ENCODE data around the gene SMARCC1.

The SMARCC1 gene

GRCh38 chr3:47636921-47637320, 144.8 kb downstream of the SMARCC1 start:
- H3K4me3 ChIP-seq (ENCODE audit: low read depth, low read length) = no peak overlapping the region

GRCh38 chr3:47636225-47636624, 145.5 kb downstream of the SMARCC1 start:
- no peak overlapping the region for H3K4me3 ChIP-seq (ENCODE audit: low read depth, low read length)

GRCh38 chr3:47635536-47635935, 146.2 kb downstream of the SMARCC1 start:
- H3K4me3 ChIP-seq (ENCODE audit: low read depth, low read length) = no peak overlapping the region

- H3K4me3 ChIP-seq (ENCODE audit: low read depth, low read length) = no peak overlapping the region
These were observed 146.7 kb downstream of the SMARCC1 start for GRCh38 chr3:47634996-47635395.

GRCh38 chr3:47630810-47631209, 150.9 kb downstream of the SMARCC1 start:
- no peak overlapping the region for H3K4me3 ChIP-seq (ENCODE audit: low read depth, low read length)

- H3K4me3 ChIP-seq (ENCODE audit: low read depth, low read length) = no peak overlapping the region
These were observed 151.9 kb downstream of the SMARCC1 start for GRCh38 chr3:47629770-47630169.

- H3K4me3 ChIP-seq (ENCODE audit: low read depth, low read length) = no peak overlapping the region
These were observed 153.3 kb downstream of the SMARCC1 start for GRCh38 chr3:47628426-47628825.

- H3K4me3 ChIP-seq (ENCODE audit: low read depth, low read length) = no peak overlapping the region
These were observed 158.8 kb downstream of the SMARCC1 start for GRCh38 chr3:47622671-47623461.

GRCh38 chr3:47617086-47618010, 164.3 kb downstream of the SMARCC1 start:
- no peak overlapping the region for H3K4me3 ChIP-seq (ENCODE audit: low read depth, low read length)

- H3K4me3 ChIP-seq (ENCODE audit: low read depth, low read length) = no peak overlapping the region
These were observed 166.9 kb downstream of the SMARCC1 start for GRCh38 chr3:47614788-47615187.

- no peak overlapping the region for H3K4me3 ChIP-seq (ENCODE audit: low read depth, low read length)
These were observed 168.0 kb downstream of the SMARCC1 start for GRCh38 chr3:47613722-47614121.

- H3K4me3 ChIP-seq (ENCODE audit: low read depth, low read length) = no peak overlapping the region
These were observed 168.8 kb downstream of the SMARCC1 start for GRCh38 chr3:47612879-47613278.

GRCh38 chr3:47612178-47612577, 169.5 kb downstream of the SMARCC1 start:
- H3K4me3 ChIP-seq (ENCODE audit: low read depth, low read length) = no peak overlapping the region

GRCh38 chr3:47611576-47611975, 170.1 kb downstream of the SMARCC1 start:
- no peak overlapping the region for H3K4me3 ChIP-seq (ENCODE audit: low read depth, low read length)

GRCh38 chr3:47610583-47610982, 171.1 kb downstream of the SMARCC1 start:
- H3K4me3 ChIP-seq (ENCODE audit: low read depth, low read length) = no peak overlapping the region

GRCh38 chr3:47607335-47607734, 174.4 kb downstream of the SMARCC1 start:
- no peak overlapping the region for H3K4me3 ChIP-seq (ENCODE audit: low read depth, low read length)

- H3K4me3 ChIP-seq (ENCODE audit: low read depth, low read length) = no peak overlapping the region
These were observed 175.5 kb downstream of the SMARCC1 start for GRCh38 chr3:47606165-47606564.

- H3K4me3 ChIP-seq (ENCODE audit: low read depth, low read length) = no peak overlapping the region
These were observed 176.0 kb downstream of the SMARCC1 start for GRCh38 chr3:47605652-47606051.

GRCh38 chr3:47604145-47604544, 177.5 kb downstream of the SMARCC1 start:
- no peak overlapping the region for H3K4me3 ChIP-seq (ENCODE audit: low read depth, low read length)

- H3K4me3 ChIP-seq (ENCODE audit: low read depth, low read length) = no peak overlapping the region
These were observed 178.4 kb downstream of the SMARCC1 start for GRCh38 chr3:47603332-47603731.

GRCh38 chr3:47601281-47601680, 180.4 kb downstream of the SMARCC1 start:
- H3K4me3 ChIP-seq (ENCODE audit: low read depth, low read length) = no peak overlapping the region

- H3K4me3 ChIP-seq (ENCODE audit: low read depth, low read length) = no peak overlapping the region
These were observed 186.9 kb downstream of the SMARCC1 start for GRCh38 chr3:47594792-47595191.
